PFSK-1 (cell line): ENCODE measurements around the gene NEK11.

Source experiments
- FOXP2 ChIP-seq: optimal IDR thresholded peaks from 2 replicates; pipeline ENCODE3; 2011; ENCODE audit warnings: borderline replicate concordance, control low read depth, inconsistent platforms; ENCODE audit not compliant: insufficient read depth; ENCODE audit errors: extremely low read length, extremely low read depth
- POLR2AphosphoS5 ChIP-seq: IDR thresholded peaks from 2 replicates; pipeline ENCODE4 v1.6.1; 2012; ENCODE audit warnings: low read depth, mild to moderate bottlenecking, control low read depth, low read length, moderate library complexity
- REST ChIP-seq, 2 experiments: IDR thresholded peaks; 2 replicates each; pipeline versions ENCODE4 v1.6.1 to v1.8.0; 2011 to 2012; ENCODE audit warnings: low read depth in 2 of 2, low read length in 2 of 2, control low read depth in 1 of 2, inconsistent platforms in 1 of 2, mild to moderate bottlenecking in 1 of 2, moderate library complexity in 1 of 2; ENCODE audit not compliant: insufficient read depth in 1 of 2
- SIN3A ChIP-seq: IDR thresholded peaks from 2 replicates; pipeline ENCODE4 v1.6.1; 2012; ENCODE audit warnings: mild to moderate bottlenecking, low read length, moderate library complexity, borderline replicate concordance; ENCODE audit not compliant: insufficient read depth
- TAF1 ChIP-seq: IDR thresholded peaks from 2 replicates; pipeline ENCODE4 v1.6.1; 2012; ENCODE audit warnings: low read length, control low read depth, borderline replicate concordance; ENCODE audit not compliant: insufficient read depth

- TF ChIP-seq POLR2AphosphoS5: no peak
- no peak for TF ChIP-seq TAF1
- TF ChIP-seq REST (IDR thresholded peaks at IDR 0.05; ENCODE audit: insufficient read depth in 1 of 2, low read depth in 2 of 2, low read length in 2 of 2): no peak
- TF ChIP-seq SIN3A: no peak
- TF ChIP-seq FOXP2: no peak
Measured at GRCh38 chr3:131048030-131048429, 21.4 kb downstream of the NEK11 start.
